Measurements from ENCODE around the gene TMEM266.

DNA sequence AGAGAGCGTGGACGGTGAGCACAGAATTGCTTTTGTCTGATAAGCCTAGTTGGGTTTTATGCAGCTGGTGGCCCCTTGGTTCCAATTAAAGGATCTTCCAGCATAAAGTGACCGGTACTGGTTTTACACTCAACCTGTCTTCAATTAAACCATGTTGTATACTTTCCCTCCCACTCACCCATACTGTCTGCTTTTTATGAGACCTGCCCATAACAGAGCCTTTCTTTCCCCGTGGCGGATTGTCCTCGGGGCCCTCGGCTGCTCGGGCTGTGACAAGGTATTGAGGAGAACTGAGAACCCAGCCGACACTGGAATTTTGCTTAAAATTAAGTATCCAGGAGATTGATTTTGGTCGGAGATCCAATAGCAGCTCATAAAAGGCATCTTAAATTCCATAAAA lies 98.4 kb downstream of the TMEM266 start:
- TF ChIP-seq, protein P1, sequence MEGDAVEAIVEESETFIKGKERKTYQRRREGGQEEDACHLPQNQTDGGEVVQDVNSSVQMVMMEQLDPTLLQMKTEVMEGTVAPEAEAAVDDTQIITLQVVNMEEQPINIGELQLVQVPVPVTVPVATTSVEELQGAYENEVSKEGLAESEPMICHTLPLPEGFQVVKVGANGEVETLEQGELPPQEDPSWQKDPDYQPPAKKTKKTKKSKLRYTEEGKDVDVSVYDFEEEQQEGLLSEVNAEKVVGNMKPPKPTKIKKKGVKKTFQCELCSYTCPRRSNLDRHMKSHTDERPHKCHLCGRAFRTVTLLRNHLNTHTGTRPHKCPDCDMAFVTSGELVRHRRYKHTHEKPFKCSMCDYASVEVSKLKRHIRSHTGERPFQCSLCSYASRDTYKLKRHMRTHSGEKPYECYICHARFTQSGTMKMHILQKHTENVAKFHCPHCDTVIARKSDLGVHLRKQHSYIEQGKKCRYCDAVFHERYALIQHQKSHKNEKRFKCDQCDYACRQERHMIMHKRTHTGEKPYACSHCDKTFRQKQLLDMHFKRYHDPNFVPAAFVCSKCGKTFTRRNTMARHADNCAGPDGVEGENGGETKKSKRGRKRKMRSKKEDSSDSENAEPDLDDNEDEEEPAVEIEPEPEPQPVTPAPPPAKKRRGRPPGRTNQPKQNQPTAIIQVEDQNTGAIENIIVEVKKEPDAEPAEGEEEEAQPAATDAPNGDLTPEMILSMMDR (IDR thresholded peaks at IDR 0.05), result no peak
- TF ChIP-seq POLR2A (IDR thresholded peaks at IDR 0.05) (no peak), POLR2AphosphoS5 (IDR thresholded peaks at IDR 0.05) (no peak)

Data from sigmoid colon (tissue), 4 donors.